HG03064 (cell line): ENCODE results near the gene EDA.
A peak's percentile ranks its signal among the peaks of the same experiment; 100 is the strongest.

Source experiments
- ATAC-seq: cut with Tn5 transposase; IDR thresholded peaks from one replicate; pipeline ENCODE4 v1.9.1; 2021; ENCODE audit warnings: low read depth; ENCODE audit not compliant: unreplicated experiment

EDA gene

GRCh38 chrX:70013466-70014381 is 397.8 kb downstream of the EDA start:
- ATAC-seq = no peak

GRCh38 chrX:70016513-70016912 is 400.6 kb downstream of the EDA start:
- ATAC-seq = no peak

GRCh38 chrX:70022616-70023015 is 406.7 kb downstream of the EDA start:
- no peak for ATAC-seq

GRCh38 chrX:70025464-70025863 is 409.6 kb downstream of the EDA start:
- ATAC-seq = no peak

- no peak for ATAC-seq
Measured at GRCh38 chrX:70026112-70026850, 410.4 kb downstream of the EDA start.

GRCh38 chrX:70026851-70027200 is 410.9 kb downstream of the EDA start:
- no peak for ATAC-seq

- ATAC-seq = no peak
Measured at GRCh38 chrX:70029863-70030262, 413.9 kb downstream of the EDA start.

GRCh38 chrX:70030301-70030767 is 414.4 kb downstream of the EDA start:
- peak; percentile 68 for ATAC-seq

GRCh38 chrX:70032792-70033191 is 416.9 kb downstream of the EDA start:
- ATAC-seq = no peak

- ATAC-seq = no peak
Measured at GRCh38 chrX:70033348-70034051, 417.6 kb downstream of the EDA start.

GRCh38 chrX:70034646-70035045 is 418.7 kb downstream of the EDA start:
- no peak for ATAC-seq

- no peak for ATAC-seq
Measured at GRCh38 chrX:70038515-70038914, 422.6 kb downstream of the EDA start.

GRCh38 chrX:70038951-70039350 is 423.0 kb downstream of the EDA start:
- ATAC-seq = no peak

GRCh38 chrX:70039758-70040157 is 423.8 kb downstream of the EDA start:
- ATAC-seq = no peak

- ATAC-seq = no peak
Measured at GRCh38 chrX:70041993-70042392, 426.1 kb downstream of the EDA start.

GRCh38 chrX:70042399-70043371 is 426.8 kb downstream of the EDA start:
- ATAC-seq = no peak

- ATAC-seq = no peak
Measured at GRCh38 chrX:70043685-70044084, 427.8 kb downstream of the EDA start.

- no peak for ATAC-seq
Measured at GRCh38 chrX:70044541-70045245, 428.8 kb downstream of the EDA start.

- no peak for ATAC-seq
Measured at GRCh38 chrX:70046978-70047377, 431.1 kb downstream of the EDA start.
